VCaP (cell line): ENCODE measurements around the gene PPP2R3A.

Source experiments
- H3K27ac ChIP-seq: fragments of 450-650 bp; 2 replicates; pipeline ENCODE4 v1.5.1; 2017
- TF ChIP-seq, protein P1 (sequence below): fragments of 450-650 bp; conservative IDR thresholded peaks from 2 replicates; pipeline ENCODE4 v1.5.1; 2017; ENCODE audit warnings: mild to moderate bottlenecking, moderate library complexity

Gene PPP2R3A

DNA sequence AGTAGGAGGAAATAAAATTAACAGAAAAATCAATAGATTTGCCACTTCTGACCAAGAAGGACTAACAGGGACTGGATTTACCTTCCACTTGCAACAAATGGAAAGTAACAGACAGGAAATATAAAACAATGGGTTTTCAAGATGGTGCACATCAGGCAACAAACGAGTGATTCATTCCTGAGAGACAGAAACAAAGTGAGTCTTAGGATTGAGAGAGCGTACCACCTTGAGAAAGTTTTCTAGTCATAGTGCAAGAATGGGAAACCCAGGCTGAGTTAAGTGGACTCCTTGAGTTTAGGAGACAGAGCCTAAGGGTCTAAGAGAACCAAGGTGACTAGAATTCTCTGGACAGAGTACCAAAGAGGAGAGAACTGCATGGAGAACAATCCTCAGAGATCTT lies 101.7 kb downstream of the PPP2R3A start:
- TF ChIP-seq, protein P1, sequence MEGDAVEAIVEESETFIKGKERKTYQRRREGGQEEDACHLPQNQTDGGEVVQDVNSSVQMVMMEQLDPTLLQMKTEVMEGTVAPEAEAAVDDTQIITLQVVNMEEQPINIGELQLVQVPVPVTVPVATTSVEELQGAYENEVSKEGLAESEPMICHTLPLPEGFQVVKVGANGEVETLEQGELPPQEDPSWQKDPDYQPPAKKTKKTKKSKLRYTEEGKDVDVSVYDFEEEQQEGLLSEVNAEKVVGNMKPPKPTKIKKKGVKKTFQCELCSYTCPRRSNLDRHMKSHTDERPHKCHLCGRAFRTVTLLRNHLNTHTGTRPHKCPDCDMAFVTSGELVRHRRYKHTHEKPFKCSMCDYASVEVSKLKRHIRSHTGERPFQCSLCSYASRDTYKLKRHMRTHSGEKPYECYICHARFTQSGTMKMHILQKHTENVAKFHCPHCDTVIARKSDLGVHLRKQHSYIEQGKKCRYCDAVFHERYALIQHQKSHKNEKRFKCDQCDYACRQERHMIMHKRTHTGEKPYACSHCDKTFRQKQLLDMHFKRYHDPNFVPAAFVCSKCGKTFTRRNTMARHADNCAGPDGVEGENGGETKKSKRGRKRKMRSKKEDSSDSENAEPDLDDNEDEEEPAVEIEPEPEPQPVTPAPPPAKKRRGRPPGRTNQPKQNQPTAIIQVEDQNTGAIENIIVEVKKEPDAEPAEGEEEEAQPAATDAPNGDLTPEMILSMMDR, result no peak

DNA sequence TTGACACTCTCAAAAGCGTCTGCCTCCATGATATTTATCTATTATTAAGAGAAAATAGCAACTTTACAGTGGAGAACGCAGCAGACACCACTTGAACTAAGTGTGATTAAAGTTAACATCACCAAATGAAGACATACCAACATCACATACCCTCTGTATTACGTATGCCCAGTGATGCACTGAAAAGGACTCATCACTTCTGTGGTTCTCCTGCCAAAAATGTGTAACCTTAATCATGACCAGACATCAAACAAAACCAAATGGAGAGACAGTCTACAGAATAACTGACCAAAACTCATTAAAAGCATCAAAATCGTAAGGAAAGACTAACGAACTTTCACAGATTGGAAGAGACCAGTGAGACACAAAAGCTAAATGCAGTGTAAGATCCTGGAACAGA lies 103.2 kb downstream of the PPP2R3A start:
- TF ChIP-seq, protein P1, result no peak
- no peak overlapping the region for H3K27ac ChIP-seq

More for the DNA sequence above, 101.7 kb downstream of the PPP2R3A start:
- H3K27ac ChIP-seq, result no peak overlapping the region

DNA sequence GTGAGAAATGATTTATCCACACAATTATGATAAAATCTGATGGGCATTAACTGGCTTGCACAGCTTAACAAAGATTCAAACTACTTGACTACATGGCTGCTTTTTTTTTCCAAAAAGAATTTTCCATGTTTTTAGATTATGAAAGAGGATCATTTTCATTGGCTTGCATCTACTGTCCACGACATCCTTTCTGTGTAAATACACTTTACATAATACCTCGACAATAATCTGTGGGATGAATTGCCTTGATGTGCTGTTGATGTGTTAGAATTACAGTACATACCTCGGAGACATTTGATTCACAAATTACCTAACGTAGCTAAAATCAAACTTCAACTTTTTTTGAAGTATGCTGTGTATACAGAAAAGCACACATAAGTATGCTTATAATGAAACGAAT lies 104.4 kb downstream of the PPP2R3A start:
- TF ChIP-seq, protein P1, result no peak
- H3K27ac ChIP-seq, result no peak overlapping the region

GRCh38 chr3:136070334-136070733 lies 104.8 kb downstream of the PPP2R3A start:
- peak overlapping the region; percentile 73 for H3K27ac ChIP-seq

GRCh38 chr3:136070953-136071949 lies 105.7 kb downstream of the PPP2R3A start:
- TF ChIP-seq, protein P1, result peak; percentile 48
- H3K27ac ChIP-seq, result peak overlapping the region; percentile 73

More at GRCh38 chr3:136070334-136070733, 104.8 kb downstream of the PPP2R3A start:
- TF ChIP-seq, protein P1, result no peak

DNA sequence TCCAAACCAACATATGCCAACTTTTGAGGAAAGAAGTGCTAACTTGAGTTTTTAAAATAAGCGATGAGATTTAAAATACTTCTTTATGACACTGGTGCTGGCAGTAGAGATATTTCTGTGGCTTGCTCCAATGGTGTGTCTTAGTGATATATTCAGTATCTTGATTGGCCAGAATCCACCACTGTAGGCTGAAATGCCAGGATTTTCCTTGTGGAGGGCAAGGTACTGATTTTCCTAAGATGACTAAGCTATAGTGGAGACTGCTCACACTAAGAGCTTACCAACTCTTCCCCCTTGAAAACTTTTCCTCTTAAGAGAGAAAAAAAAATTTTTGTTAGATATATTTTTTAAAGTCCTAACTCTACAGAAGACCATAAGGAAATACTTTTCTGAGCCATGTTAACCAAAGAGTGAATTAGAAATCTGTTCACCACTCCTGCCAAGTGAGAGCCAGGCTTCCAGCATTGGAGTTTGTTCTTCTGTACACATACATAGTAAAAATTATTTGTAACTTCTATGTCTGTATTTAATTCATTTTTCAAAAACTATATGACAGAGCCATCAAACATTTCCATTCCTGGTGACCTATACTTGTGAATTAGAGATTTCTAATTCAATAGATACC lies 109.1 kb downstream of the PPP2R3A start:
- TF ChIP-seq, protein P1, result no peak
- H3K27ac ChIP-seq, result no peak overlapping the region

- H3K27ac ChIP-seq, result no peak overlapping the region
- TF ChIP-seq, protein P1, result peak; percentile 91
These were observed 109.8 kb downstream of the PPP2R3A start for GRCh38 chr3:136075218-136075808.
